GM19467 (cell line): Measurements from ENCODE around the gene TANGO6.
"Not testable (repeated sequence)": the region's sequence is repeated elsewhere in the genome, so short reads cannot be mapped to it uniquely, and the experiment has no call there.

Experiments
- ATAC-seq: cut with Tn5 transposase; IDR thresholded peaks from one replicate; pipeline ENCODE4 v1.9.1; 2021; ENCODE audit warnings: mild to moderate bottlenecking, moderate library complexity; ENCODE audit not compliant: unreplicated experiment

The TANGO6 gene

DNA sequence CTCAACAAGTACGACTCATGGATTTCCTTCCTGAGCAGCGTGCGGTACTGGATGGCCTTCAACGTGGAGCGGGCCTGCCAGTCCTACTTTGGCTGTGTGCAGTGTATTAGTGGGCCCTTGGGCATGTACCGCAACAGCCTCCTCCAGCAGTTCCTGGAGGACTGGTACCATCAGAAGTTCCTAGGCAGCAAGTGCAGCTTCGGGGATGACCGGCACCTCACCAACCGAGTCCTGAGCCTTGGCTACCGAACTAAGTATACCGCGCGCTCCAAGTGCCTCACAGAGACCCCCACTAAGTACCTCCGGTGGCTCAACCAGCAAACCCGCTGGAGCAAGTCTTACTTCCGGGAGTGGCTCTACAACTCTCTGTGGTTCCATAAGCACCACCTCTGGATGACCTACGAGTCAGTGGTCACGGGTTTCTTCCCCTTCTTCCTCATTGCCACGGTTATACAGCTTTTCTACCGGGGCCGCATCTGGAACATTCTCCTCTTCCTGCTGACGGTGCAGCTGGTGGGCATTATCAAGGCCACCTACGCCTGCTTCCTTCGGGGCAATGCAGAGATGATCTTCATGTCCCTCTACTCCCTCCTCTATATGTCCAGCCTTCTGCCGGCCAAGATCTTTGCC is 271.1 kb downstream of the TANGO6 start:
- no peak for ATAC-seq

DNA sequence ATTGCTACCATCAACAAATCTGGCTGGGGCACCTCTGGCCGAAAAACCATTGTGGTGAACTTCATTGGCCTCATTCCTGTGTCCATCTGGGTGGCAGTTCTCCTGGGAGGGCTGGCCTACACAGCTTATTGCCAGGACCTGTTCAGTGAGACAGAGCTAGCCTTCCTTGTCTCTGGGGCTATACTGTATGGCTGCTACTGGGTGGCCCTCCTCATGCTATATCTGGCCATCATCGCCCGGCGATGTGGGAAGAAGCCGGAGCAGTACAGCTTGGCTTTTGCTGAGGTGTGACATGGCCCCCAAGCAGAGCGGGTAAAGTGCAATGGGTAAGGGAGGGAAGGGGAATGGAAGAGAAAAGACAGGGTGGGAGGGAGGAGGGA is 271.6 kb downstream of the TANGO6 start:
- no peak for ATAC-seq

DNA sequence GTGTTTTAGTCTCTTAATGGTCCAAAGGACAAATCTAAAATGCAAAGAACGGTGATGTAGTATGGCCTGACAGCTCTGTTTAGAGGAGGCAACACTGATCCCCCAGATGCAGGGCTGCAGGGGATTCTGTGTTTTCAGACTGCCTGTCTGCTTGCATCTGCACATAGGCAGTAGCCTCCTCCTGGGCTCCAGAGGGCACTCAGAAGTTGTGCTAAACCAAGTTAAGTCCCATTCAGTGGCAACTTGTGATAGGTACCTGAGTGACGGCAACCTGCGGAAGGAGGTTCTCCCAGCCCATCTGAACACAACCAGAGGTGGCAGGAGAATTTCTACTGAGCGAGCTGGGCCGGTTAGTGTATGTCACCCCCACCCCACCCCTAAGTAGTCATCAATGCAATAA is 272.0 kb downstream of the TANGO6 start:
- ATAC-seq = no peak

DNA sequence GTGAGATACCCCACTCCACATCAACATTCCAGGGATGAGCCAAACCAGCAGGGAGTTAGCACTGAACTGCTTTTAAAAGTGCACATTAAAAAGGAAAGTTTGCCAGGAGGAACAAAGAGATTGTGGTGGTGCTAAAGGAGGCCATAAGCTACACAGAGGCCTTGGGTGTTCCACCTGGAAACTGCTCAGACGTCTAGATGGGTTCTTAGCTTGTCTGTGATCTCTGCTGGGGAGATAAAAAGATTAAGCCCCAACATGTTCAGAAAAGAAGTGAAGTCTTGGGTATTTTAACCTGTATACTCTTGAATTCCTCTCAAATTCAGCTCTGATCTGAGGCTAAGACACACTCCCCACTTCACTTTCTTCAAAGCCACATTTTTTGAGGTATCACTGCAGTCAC is 272.5 kb downstream of the TANGO6 start:
- ATAC-seq = no peak

DNA sequence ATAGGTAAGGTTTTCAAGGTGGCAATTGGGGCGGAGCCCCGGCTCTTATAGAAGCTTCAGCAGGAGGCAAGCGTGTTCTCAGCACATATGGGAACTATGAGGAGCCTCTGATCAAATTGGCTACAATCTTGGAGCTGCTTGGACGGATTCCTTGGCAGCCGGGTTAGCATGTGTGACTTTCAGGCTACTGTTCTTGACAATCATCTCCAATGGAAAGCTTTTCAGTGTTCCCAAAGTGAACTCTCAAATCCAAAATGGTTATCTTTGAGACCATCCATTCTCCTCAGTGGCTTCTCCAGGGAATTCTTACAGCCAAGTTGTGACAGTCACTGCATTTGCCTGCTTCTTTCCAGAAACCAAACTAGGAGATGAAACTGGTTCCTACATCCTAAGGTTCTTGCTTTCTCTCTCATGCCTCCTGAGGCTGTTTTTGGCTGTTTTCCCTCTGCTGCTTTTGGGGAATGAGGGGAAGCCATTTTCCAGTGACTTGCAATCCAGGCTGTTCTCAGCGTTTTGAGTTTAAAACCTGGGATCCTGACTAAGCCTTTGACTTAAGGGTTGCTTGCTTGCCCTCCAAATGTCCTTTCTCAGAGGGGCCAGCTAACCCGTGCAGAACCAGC is 273.0 kb downstream of the TANGO6 start:
- no peak for ATAC-seq

DNA sequence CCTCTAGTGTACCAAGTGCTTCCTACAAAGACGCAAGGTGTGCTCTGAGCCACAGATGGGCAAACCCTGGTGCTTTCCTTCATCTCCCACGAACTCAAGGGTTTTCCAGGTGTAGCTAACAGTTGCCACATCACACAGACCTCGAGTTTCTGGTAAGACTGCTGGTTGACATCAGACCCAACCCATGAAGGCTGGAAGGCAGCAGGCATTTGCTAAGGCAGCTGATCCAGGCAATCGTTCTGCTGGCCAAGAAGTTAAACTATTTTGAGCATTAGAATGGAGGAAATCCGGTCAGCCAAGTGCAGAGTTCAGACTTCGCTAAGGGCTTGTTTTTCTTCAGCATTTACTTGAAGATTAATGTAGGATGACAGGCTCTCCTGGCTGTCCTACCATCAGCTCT is 273.6 kb downstream of the TANGO6 start:
- no peak for ATAC-seq

DNA sequence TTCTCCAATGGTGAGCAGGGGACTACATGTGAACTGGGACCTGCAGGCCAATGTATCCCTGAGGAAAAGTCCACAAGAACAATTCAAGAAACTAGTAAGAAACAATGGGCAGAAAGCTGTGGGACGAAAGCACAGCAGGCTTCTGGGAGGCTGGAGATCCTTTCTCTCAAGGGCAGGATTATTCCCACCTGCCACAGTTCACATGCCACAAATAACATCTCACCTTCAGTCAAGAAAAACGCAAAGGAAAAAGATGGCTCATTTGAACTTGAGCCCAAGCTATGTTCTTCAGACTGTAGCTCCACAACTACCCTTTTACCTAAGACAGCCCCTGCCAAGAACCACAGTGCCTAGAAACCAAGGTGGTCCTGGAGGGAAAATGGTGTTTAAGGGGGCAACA is 275.1 kb downstream of the TANGO6 start:
- no peak for ATAC-seq

DNA sequence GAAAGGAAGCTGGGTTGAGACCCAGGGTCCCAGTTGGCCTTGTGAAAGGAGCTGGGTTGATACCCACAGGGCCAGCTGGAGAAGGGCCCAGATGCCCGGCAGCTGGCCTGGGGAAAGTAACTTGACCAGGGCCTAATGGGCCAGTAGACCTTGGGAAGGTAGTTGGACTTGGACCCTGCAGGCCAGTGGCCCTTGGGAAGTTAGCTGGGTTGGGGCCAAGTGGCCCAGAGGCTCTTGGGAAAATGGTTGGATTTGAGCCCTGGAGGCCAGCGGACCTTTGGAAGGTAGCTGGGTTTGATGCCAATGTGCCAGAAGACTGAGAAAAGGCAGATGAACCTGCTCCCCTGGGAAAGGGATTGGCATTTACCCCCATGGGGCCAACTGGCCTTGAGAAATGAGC is 275.7 kb downstream of the TANGO6 start:
- ATAC-seq = no peak

DNA sequence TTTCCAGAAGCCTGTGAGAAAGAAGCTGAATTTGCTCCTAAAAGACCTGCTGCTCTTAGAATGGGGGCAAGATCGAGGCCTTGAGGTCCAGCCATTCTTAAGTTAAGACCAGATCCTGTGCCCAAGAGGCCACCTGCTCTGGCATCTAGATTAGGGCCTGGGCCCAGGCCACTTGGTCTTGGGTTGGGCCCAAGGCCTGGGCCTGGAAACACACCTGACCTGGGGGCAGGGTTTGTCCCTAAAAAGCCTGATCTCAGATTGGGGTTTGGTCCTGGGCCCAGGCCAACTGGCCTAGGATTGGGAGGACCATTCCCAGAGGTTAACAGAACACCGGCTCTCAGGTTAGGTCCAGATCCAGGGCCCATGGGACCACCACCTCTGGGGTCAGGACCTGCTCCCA is 276.2 kb downstream of the TANGO6 start:
- no peak for ATAC-seq

DNA sequence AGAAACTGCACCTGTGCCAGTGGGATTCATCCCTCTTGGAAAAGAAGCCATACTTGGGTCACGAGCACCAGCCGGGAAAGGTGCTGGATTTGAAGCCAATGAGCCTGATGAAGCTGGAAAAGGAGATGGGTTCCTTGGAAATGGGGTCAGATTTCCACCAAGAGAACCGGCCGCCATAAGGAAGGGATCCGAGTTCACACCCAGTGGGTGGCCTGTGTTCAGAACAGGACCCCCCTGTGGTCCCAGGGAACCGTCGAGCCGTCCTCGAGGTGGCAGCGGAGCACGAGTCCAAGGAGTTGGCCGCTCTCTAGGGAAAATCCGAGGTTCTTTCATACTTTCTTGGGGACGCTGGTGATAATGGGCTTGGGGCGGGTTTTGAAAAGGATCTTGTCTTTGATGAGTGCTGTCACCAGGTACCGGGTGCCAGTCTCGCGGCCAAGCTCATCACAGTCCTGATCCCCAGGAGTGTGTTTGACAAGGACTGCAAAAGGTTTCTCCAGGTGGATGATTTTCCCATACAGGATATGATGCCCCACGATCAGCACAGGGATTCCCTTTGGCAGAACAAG is 276.8 kb downstream of the TANGO6 start:
- ATAC-seq = no peak

DNA sequence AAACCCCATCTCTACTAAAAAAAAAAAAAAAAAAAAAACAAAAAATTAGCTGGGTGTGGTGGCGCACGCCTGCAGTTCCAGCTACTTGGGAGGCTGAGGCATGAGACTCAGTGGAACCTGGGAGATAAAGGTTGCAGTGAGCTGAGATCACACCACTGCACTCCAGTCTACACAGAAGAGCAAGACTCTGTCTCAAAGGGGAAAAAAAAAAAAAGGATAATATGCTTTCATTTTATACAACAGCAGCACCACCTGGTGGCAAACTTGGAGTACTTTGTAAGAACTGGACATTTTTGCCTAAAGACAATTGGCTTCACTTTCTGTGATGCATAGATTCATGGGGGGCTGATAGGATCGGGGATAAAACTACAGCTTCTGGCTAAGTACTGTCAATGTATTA is 280.6 kb downstream of the TANGO6 start:
- ATAC-seq = no peak

DNA sequence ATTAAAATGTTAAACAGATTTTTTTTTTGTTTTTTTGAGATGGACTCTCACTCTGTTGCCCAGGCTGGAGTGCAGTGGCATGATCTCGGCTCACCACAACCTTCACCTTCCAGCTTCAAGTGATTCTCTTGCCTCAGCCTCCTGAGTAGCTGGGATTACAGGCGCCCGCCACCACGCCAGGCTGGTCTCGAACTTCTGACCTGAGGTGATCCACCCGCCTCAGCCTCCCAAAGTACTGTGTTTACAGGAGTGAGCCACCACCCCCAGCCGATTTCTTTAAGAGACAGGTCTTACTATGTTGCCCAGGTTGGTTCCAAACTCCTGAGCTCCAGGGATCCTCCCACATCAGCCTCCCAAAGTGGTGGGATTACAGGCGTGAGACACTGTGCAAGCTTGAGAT is 281.1 kb downstream of the TANGO6 start:
- not testable (repeated sequence) for ATAC-seq

DNA sequence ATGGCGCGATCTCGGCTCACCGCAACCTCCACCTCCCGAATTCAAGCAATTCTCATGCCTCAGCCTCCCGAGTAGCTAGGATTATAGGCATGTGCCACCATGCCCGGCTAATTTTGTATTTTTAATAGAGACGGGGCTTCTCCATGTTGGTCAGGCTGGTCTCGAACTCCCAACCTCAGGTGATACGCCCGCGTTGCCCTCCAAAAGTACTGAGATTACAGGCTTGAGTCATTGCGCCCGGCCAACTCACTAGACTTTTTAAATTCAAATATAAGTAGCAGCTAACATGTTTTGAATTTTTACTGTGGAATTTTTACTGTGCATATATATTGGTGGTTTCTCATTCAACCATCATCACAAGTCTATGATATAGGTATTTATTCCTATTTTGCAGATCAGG is 281.6 kb downstream of the TANGO6 start:
- not testable (repeated sequence) for ATAC-seq

DNA sequence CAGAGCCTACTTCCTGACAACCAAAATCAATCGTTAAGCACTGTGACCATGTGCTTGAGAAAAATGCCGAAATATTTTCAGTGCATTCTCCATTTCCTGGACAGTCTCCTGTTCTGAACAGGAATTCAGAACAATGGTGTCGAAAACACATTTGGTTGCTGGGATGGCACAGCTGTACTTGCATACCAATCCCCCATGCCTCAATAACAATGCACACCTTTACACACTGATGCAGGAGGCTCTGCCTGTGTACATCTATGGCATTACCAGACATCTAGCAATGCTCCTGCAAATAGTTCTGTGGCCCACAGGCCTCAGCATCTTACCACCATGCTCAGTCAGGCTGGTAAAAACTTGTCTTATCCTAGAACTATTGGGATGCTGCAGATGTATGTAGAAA is 282.9 kb downstream of the TANGO6 start:
- ATAC-seq = no peak

DNA sequence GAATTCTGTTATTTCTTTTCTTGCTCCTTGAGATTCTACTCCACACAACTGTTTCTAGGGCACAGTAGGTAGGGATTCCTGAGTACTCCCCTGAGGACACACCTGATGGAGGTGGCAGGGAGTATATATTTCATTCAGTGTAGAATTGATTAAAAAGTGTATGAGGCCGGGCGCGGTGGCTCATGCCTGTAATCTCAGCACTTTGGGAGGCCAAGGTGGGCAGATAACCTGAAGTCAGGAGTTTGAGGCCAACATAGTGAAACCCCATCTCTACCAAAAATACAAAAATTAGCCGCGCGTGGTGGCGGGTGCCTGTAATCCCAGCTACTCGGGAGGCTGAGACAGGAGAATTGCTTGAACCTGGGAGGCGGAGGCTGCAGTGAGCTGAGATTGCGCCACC is 283.5 kb downstream of the TANGO6 start:
- not testable (repeated sequence) for ATAC-seq

DNA sequence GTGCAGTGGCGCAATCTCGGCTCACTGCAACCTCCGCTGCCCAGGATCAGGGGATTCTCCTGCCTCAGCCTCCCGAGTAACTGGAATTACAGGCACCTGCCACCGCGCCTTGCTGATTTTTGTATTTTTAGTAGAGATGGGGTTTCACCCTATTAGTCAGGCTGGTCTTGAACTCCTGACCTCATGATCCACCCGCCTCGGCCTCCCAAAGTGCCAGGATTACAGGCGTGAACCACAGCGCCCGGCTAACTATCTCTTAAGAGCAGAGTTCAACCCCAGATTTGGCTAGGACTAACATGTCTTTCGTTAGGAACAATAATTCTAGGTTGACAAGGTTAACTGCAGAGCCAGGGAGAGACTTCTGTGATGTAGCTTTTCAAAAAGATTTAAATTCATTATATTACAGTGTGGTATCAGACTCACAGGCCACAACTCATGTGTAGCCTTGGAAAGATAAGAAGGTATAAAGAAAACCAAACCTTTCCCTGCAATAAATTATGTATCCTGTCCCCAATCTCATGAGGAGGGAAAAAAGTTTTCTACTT is 284.7 kb downstream of the TANGO6 start:
- no peak for ATAC-seq

DNA sequence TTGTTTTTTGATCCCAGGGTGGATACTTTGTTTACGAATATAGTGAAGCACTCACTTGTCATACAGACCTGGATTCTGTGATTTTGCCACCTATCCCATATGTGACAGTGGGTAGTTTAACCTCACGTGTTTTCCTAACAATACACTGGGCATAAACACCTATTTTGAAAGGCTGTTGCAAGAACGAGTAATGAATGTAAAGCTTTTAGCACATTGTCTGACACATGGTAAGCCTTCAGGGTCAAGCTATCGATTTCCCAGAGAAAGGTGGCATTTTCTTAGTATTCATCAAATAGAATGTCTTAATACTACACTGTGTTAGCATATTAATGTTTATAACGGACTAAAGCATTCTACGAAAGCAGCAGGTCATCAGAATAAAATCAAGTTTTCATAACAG is 287.1 kb downstream of the TANGO6 start:
- ATAC-seq = no peak

DNA sequence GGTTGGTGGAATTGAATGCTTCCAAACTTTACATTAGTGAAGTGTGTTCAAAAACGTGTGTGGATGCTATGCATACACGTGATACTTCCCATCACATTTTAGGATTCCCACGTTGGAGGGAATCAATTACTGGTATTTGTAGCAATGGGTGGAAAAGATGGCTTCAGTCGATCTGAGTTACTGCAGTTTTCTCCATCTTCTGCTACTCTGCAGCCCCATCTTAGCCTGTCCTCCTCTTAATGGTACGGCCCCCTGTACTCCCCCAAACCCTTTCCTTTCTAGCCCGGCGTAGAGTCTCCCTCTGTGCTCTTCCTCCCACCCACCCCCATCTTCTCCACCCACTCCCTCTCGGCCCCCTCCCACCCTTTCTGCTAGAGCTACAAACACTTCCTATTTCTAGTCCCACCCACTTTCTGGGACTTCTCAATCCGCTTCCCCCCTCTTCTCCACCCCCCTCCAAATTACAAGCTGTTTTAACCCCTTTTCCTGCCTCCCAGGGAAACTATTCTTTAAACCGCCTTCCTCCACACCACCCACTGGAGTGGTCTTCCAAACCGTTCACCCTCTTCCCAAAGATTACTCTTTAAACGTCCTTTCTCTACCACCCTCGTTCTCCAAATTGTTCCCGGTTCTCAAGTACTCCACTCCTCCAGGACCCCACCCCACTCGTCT is 288.0 kb downstream of the TANGO6 start:
- ATAC-seq = no peak

DNA sequence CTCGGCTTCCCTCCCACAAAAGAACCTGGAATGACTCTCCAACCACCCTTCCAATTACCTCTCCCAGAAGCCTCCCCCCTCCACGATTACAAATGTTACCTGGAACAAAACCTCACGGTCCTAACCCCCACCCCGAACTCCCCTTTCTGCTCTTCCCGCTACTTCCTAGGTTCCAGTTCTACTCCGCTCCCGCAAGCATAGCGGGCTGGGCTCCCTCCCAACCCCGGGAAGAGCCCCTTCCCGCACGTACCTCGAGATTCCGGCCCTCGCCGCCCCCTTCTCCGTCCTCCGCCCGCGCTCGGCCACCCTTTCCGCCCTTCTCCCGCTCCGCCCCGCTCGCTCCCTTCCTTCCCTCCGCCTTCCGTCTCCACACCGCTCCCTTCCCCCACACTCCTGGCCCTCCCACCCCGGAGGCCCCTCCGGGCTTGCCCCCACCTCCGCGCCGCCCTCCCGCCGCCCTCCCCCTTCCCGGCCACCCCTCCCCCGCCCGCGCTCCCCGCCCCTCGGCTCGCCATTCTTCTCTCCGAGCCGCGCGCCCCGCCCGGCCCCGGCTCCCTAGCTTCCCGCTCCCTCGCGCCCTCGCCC is 288.6 kb downstream of the TANGO6 start:
- ATAC-seq = peak; percentile 42

DNA sequence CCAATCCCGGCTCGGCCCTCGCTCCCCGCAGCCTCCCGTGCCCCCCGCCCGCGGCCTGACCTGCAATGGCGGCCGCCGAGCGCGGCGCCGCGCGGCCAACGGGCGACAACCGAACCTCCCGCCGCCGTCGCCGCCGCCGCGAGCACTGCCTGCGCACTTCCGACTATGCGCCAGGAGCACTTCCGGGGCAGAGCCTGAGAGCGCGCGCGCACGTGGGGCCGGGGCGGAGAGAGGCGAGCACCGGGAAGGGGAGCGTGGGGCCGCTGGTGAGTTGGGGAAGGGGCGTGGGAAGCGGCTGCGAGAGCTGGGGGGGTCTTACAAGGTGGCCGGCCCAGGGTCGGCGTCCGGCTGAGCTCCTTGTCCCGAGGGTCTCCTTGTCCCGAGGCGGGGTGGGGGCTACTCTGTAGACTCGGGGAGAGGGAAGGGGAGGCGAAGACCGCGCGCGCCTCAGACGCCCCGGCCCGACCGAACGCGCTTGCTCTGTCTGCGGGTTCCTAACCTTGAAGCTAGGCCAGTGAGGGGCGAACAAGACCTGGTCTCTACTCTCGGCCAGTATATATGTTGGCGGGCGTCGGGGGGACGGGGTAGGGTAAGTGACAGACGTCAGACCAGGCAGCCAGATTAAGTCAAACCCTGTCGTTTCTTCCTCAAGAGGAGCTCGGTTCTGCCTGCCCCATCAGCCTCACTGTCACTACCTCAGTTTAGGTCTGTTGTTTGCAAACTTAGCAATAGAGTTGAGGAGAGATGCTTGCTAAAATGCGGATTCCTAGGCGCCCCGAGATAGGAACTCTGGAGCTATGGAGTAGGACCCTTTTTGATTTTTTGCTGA is 289.3 kb downstream of the TANGO6 start, which contains the start of the genes CHTF8 and UTP4:
Gene CHTF8 (minus strand): TSS at position 165 of the 829 bp plus-strand sequence. CDS start 11,130 bp downstream, outside the sequence.
Gene UTP4 (plus strand): TSS at position 226 of the 829 bp plus-strand sequence. CDS start 811 bp downstream, outside the sequence.
- ATAC-seq = peak; percentile 83
